ENCODE data around the gene CLCN7. TPM values are rescaled to one million over a fixed set of nuclear protein-coding genes. Genes with fewer than 3 reads are reported as not detected.

The CLCN7 gene
- total and polyA plus RNA-seq, 2 of the 4 experiments (the other 2 are of a cell fraction): 10.8 to 45.2 TPM

- ATAC-seq (ENCODE audit: low read depth): no peak
- no peaks in the 10 kb centered on the region for H3K9me1 ChIP-seq (ENCODE audit: insufficient read depth, low read length)
- TF ChIP-seq CEBPB (IDR thresholded peaks at IDR 0.05; ENCODE audit: low read depth, low read length): no peak
- TF ChIP-seq BHLHE40 (IDR thresholded peaks at IDR 0.05; ENCODE audit: low read depth, low read length): no peak
- TF ChIP-seq SMC3 (IDR thresholded peaks at IDR 0.05; ENCODE audit: low read depth, low read length): no peak
- TF ChIP-seq, protein P1, sequence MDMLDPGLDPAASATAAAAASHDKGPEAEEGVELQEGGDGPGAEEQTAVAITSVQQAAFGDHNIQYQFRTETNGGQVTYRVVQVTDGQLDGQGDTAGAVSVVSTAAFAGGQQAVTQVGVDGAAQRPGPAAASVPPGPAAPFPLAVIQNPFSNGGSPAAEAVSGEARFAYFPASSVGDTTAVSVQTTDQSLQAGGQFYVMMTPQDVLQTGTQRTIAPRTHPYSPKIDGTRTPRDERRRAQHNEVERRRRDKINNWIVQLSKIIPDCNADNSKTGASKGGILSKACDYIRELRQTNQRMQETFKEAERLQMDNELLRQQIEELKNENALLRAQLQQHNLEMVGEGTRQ (IDR thresholded peaks at IDR 0.05; ENCODE audit: low read depth, low read length): no peak
- no peak for TF ChIP-seq RFX5 (IDR thresholded peaks at IDR 0.05; ENCODE audit: low read depth, low read length)
- TF ChIP-seq, protein P2, sequence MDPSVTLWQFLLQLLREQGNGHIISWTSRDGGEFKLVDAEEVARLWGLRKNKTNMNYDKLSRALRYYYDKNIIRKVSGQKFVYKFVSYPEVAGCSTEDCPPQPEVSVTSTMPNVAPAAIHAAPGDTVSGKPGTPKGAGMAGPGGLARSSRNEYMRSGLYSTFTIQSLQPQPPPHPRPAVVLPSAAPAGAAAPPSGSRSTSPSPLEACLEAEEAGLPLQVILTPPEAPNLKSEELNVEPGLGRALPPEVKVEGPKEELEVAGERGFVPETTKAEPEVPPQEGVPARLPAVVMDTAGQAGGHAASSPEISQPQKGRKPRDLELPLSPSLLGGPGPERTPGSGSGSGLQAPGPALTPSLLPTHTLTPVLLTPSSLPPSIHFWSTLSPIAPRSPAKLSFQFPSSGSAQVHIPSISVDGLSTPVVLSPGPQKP (IDR thresholded peaks at IDR 0.05; ENCODE audit: borderline replicate concordance, low read depth, low read length): no peak
- TF ChIP-seq NFE2L2 (IDR thresholded peaks at IDR 0.05; ENCODE audit: low read depth, low read length): no peak
- TF ChIP-seq RAD21 (IDR thresholded peaks at IDR 0.05; ENCODE audit: low read length): no peak
- TF ChIP-seq CHD1 (IDR thresholded peaks at IDR 0.05; ENCODE audit: low read depth, low read length): no peak
- TF ChIP-seq RCOR1 (IDR thresholded peaks at IDR 0.05; ENCODE audit: insufficient replicate concordance, low read length): no peak
- no peak for TF ChIP-seq CTCF (conservative IDR thresholded peaks at IDR 0.05; ENCODE audit: low read depth, low read length)
- TF ChIP-seq POLR2A (IDR thresholded peaks at IDR 0.05; ENCODE audit: low read depth, low read length): no peak
- no peak for TF ChIP-seq MAFK (IDR thresholded peaks at IDR 0.05; ENCODE audit: low read depth, low read length)
- TF ChIP-seq MXI1 (IDR thresholded peaks at IDR 0.05; ENCODE audit: borderline replicate concordance, low read depth, low read length): no peak
- no peak for TF ChIP-seq FOS (IDR thresholded peaks at IDR 0.05; ENCODE audit: low read depth, low read length)
- no peak for TF ChIP-seq MAZ (IDR thresholded peaks at IDR 0.05; ENCODE audit: borderline replicate concordance, low read depth, low read length)
- no peak overlapping the region for H3K14ac ChIP-seq (replicated peaks; ENCODE audit: low read depth, low read length)
- H4K20me1 ChIP-seq (ENCODE audit: insufficient read depth, low read length): no peaks in the 10 kb centered on the region
- H2AK9ac ChIP-seq (replicated peaks; ENCODE audit: low read depth, low read length, poor library complexity): peak overlapping the region; percentile 82
- 83% methylated on average over 17 of the region's 32 CpGs; no CpG with 5 or more reads in 1 of the 2 experiments for WGBS, 2 experiments (ENCODE audit: extremely low coverage in 2 of 2, insufficient read length in 1 of 2)
- H3K4ac ChIP-seq (ENCODE audit: low read depth, low read length): no peak overlapping the region
- H3K79me1 ChIP-seq (ENCODE audit: low read depth in 1 of 2, low read length in 2 of 2): no peaks in the 10 kb centered on the region
- ChIA-PET CTCF (no interaction called here), POLR2A (ENCODE audit: unreplicated experiment) (no interaction called here)
- H4K91ac ChIP-seq (ENCODE audit: insufficient read depth, low read depth, low read length): no peak overlapping the region
- H2BK5ac ChIP-seq (ENCODE audit: low read depth, low read length, poor library complexity, severe bottlenecking): no peak overlapping the region
- no peak overlapping the region for H4K5ac ChIP-seq (ENCODE audit: low read depth, low read length)
- H4K8ac ChIP-seq (ENCODE audit: low read depth in 2 of 2, low read length in 2 of 2): no peak overlapping the region
- no peak overlapping the region for H3K4me2 ChIP-seq (ENCODE audit: low read depth, low read length)
- BruUV-seq (replicated peaks): no TSS peak
- in situ Hi-C loops (cut with MboI; ENCODE audit: low sequenced_read_pairs): no loop called here
- no peak for DNase-seq
- no peak overlapping the region for H3K23ac ChIP-seq (ENCODE audit: low read depth, low read length)
- H2BK20ac ChIP-seq (ENCODE audit: low read depth, low read length): no peak overlapping the region
- H3K56ac ChIP-seq (ENCODE audit: extremely low read depth, insufficient read depth, low read length): no peak overlapping the region
- intact Hi-C loops (cut with micrococcal nuclease): no loop called here
- no peak overlapping the region for H2BK120ac ChIP-seq (ENCODE audit: low read depth, low read length)
- no peak overlapping the region for H3K27ac ChIP-seq (ENCODE audit: insufficient read depth, low read length)
- dilution Hi-C loops (cut with HindIII; ENCODE audit: low sequenced_read_pairs, unreplicated experiment): no loop called here
- no peak overlapping the region for H2BK15ac ChIP-seq (ENCODE audit: low read depth, low read length)
- H3K36me3 ChIP-seq (ENCODE audit: control insufficient read depth, insufficient read depth, low read length): no peaks in the 10 kb centered on the region
- H3K9ac ChIP-seq (ENCODE audit: low read depth, low read length): no peak overlapping the region
- H3K9me3 ChIP-seq (ENCODE audit: control insufficient read depth, insufficient read depth, low read length): no peaks in the 10 kb centered on the region
- H2AK5ac ChIP-seq (ENCODE audit: low read depth, low read length): no peak overlapping the region
- H3K4me3 ChIP-seq (ENCODE audit: insufficient read depth, low read depth, low read length): no peak overlapping the region
- no peaks in the 10 kb centered on the region for H3K4me1 ChIP-seq (ENCODE audit: control insufficient read depth, insufficient read depth, low read length)
- H3K27me3 ChIP-seq (ENCODE audit: control insufficient read depth, insufficient read depth, low read length): peaks cover 8% of the 10 kb centered on the region; the same call in 1 of the 2 replicates
- no peak overlapping the region for H3K18ac ChIP-seq (ENCODE audit: low read depth, low read length)
- H2AFZ ChIP-seq (replicated peaks; ENCODE audit: low read length, poor library complexity): no peak overlapping the region
Measured at GRCh38 chr16:1435921-1436697, 38.7 kb downstream of the CLCN7 start.

Data from IMR-90 (cell line).